NCI-H2171 treated with DMSO at 0.1 percent for 48 hours (cell line): Measurements from ENCODE around the gene ARHGAP10.
"Not testable (repeated sequence)": the region's sequence is repeated elsewhere in the genome, so short reads cannot be mapped to it uniquely, and the experiment has no call there.

Source experiments
- DNase-seq: peaks from one replicate; lab custom pipeline; 2025; lab: John Stamatoyannopoulos, UW

Gene ARHGAP10

GRCh38 chr4:148067301-148067916 lies 335.5 kb downstream of the ARHGAP10 start:
- no peak for DNase-seq

- no peak for DNase-seq
These were observed 336.4 kb downstream of the ARHGAP10 start for GRCh38 chr4:148068065-148068911.

GRCh38 chr4:148069086-148069894 lies 337.4 kb downstream of the ARHGAP10 start:
- no peak for DNase-seq

GRCh38 chr4:148069895-148070178 lies 337.9 kb downstream of the ARHGAP10 start:
- no peak for DNase-seq

GRCh38 chr4:148071009-148071408 lies 339.1 kb downstream of the ARHGAP10 start:
- no peak for DNase-seq

GRCh38 chr4:148072789-148073188 lies 340.9 kb downstream of the ARHGAP10 start:
- no peak for DNase-seq

- no peak for DNase-seq
These were observed 341.5 kb downstream of the ARHGAP10 start for GRCh38 chr4:148073349-148073748.

GRCh38 chr4:148074462-148074861 lies 342.6 kb downstream of the ARHGAP10 start:
- no peak for DNase-seq

GRCh38 chr4:148075438-148075837 lies 343.6 kb downstream of the ARHGAP10 start:
- no peak for DNase-seq

GRCh38 chr4:148076964-148077363 lies 345.1 kb downstream of the ARHGAP10 start:
- DNase-seq, result no peak

- DNase-seq, result no peak
These were observed 345.7 kb downstream of the ARHGAP10 start for GRCh38 chr4:148077581-148077980.

- no peak for DNase-seq
These were observed 346.2 kb downstream of the ARHGAP10 start for GRCh38 chr4:148078061-148078460.

GRCh38 chr4:148079961-148080360 lies 348.1 kb downstream of the ARHGAP10 start:
- no peak for DNase-seq

GRCh38 chr4:148081267-148081666 lies 349.4 kb downstream of the ARHGAP10 start:
- DNase-seq, result no peak

GRCh38 chr4:148081745-148082144 lies 349.9 kb downstream of the ARHGAP10 start:
- no peak for DNase-seq

GRCh38 chr4:148083073-148083472 lies 351.2 kb downstream of the ARHGAP10 start:
- DNase-seq, result not testable (repeated sequence)

- no peak for DNase-seq
These were observed 357.7 kb downstream of the ARHGAP10 start for GRCh38 chr4:148089624-148090023.

GRCh38 chr4:148090029-148090428 lies 358.1 kb downstream of the ARHGAP10 start:
- no peak for DNase-seq

GRCh38 chr4:148090503-148091476 lies 358.9 kb downstream of the ARHGAP10 start:
- DNase-seq, result no peak

- no peak for DNase-seq
These were observed 360.0 kb downstream of the ARHGAP10 start for GRCh38 chr4:148091896-148092295.

- no peak for DNase-seq
These were observed 360.6 kb downstream of the ARHGAP10 start for GRCh38 chr4:148092316-148093014.
